ENCODE results near the gene FGF6.
"Not testable (repeated sequence)": the region's sequence is repeated elsewhere in the genome, so short reads cannot be mapped to it uniquely, and the experiment has no call there.

FGF6 gene

GRCh38 chr12:4421590-4422031 lies 24.0 kb downstream of the FGF6 start:
- in situ Hi-C loops (cut with MboI; ENCODE audit: low sequenced_read_pairs), result no loop called here

GRCh38 chr12:4420138-4420670 lies 25.4 kb downstream of the FGF6 start:
- in situ Hi-C loops (cut with MboI; ENCODE audit: low sequenced_read_pairs), result no loop called here

GRCh38 chr12:4418913-4419312 lies 26.7 kb downstream of the FGF6 start:
- in situ Hi-C loops (cut with MboI; ENCODE audit: low sequenced_read_pairs), result loop anchor here (10.0 kb wide), 1 partner anchor 116 kb away; the partner anchor contains the start of gene RAD51AP1

GRCh38 chr12:4417936-4418335 lies 27.7 kb downstream of the FGF6 start:
- in situ Hi-C loops (cut with MboI; ENCODE audit: low sequenced_read_pairs), result loop anchor here (10.0 kb wide), 1 partner anchor 117 kb away; the partner anchor contains the start of gene RAD51AP1

- in situ Hi-C loops (cut with MboI; ENCODE audit: low sequenced_read_pairs), result loop anchor here (10.0 kb wide), 1 partner anchor 117 kb away; the partner anchor contains the start of gene RAD51AP1
These were observed 28.2 kb downstream of the FGF6 start for GRCh38 chr12:4417455-4417854.

GRCh38 chr12:4416276-4416675 lies 29.3 kb downstream of the FGF6 start:
- in situ Hi-C loops (cut with MboI; ENCODE audit: low sequenced_read_pairs), result loop anchor here (10.0 kb wide), 1 partner anchor 119 kb away; the partner anchor contains the start of gene RAD51AP1

- in situ Hi-C loops (cut with MboI; ENCODE audit: low sequenced_read_pairs), result loop anchor here (10.0 kb wide), 1 partner anchor 122 kb away; the partner anchor contains the start of gene RAD51AP1
These were observed 33.1 kb downstream of the FGF6 start for GRCh38 chr12:4412465-4412864.

- in situ Hi-C loops (cut with MboI; ENCODE audit: low sequenced_read_pairs), result loop anchor here (10.0 kb wide), 1 partner anchor 123 kb away; the partner anchor contains the start of gene RAD51AP1
These were observed 33.6 kb downstream of the FGF6 start for GRCh38 chr12:4412056-4412455.

GRCh38 chr12:4407136-4407535 lies 38.5 kb downstream of the FGF6 start:
- in situ Hi-C loops (cut with MboI; ENCODE audit: low sequenced_read_pairs), result no loop called here

- in situ Hi-C loops (cut with MboI; ENCODE audit: low sequenced_read_pairs), result not testable (repeated sequence)
These were observed 40.6 kb downstream of the FGF6 start for GRCh38 chr12:4404877-4405637.

- in situ Hi-C loops (cut with MboI; ENCODE audit: low sequenced_read_pairs), result no loop called here
These were observed 42.6 kb downstream of the FGF6 start for GRCh38 chr12:4402996-4403395.

- in situ Hi-C loops (cut with MboI; ENCODE audit: low sequenced_read_pairs), result no loop called here
These were observed 44.5 kb downstream of the FGF6 start for GRCh38 chr12:4401117-4401516.

- in situ Hi-C loops (cut with MboI; ENCODE audit: low sequenced_read_pairs), result no loop called here
These were observed 49.8 kb downstream of the FGF6 start for GRCh38 chr12:4395818-4396217.

GRCh38 chr12:4393211-4393610 lies 52.4 kb downstream of the FGF6 start:
- in situ Hi-C loops (cut with MboI; ENCODE audit: low sequenced_read_pairs), result no loop called here

- in situ Hi-C loops (cut with MboI; ENCODE audit: low sequenced_read_pairs), result no loop called here
These were observed 53.3 kb downstream of the FGF6 start for GRCh38 chr12:4392223-4392742.

- in situ Hi-C loops (cut with MboI; ENCODE audit: low sequenced_read_pairs), result no loop called here
These were observed 57.0 kb downstream of the FGF6 start for GRCh38 chr12:4388662-4389061.

GRCh38 chr12:4388032-4388431 lies 57.6 kb downstream of the FGF6 start:
- in situ Hi-C loops (cut with MboI; ENCODE audit: low sequenced_read_pairs), result no loop called here

- in situ Hi-C loops (cut with MboI; ENCODE audit: low sequenced_read_pairs), result no loop called here
These were observed 58.0 kb downstream of the FGF6 start for GRCh38 chr12:4387607-4388006.

- in situ Hi-C loops (cut with MboI; ENCODE audit: low sequenced_read_pairs), result no loop called here
These were observed 58.8 kb downstream of the FGF6 start for GRCh38 chr12:4386801-4387200.
